Measurements from ENCODE around the gene C2orf80.

Gene C2orf80

GRCh38 chr2:208179028-208179609 is 10.7 kb downstream of the C2orf80 start:
- Histone ChIP-seq H3K9me3 (ENCODE audit: control insufficient read depth, insufficient read depth, low read length) (no peaks in the 10 kb centered on the region), H3K36me3 (ENCODE audit: control insufficient read depth, insufficient read depth, low read length) (no peaks in the 10 kb centered on the region), H3K27me3 (ENCODE audit: control insufficient read depth, insufficient read depth, low read length) (no peaks in the 10 kb centered on the region), H3K4me3 (ENCODE audit: low read depth, low read length) (no peak overlapping the region), H3K9ac (ENCODE audit: low read depth, low read length) (no peak overlapping the region), H3K27ac (ENCODE audit: low read depth, low read length) (no peak overlapping the region), H3K4me1 (ENCODE audit: control insufficient read depth, insufficient read depth, low read length) (peaks cover 13% of the 10 kb centered on the region)

DNA sequence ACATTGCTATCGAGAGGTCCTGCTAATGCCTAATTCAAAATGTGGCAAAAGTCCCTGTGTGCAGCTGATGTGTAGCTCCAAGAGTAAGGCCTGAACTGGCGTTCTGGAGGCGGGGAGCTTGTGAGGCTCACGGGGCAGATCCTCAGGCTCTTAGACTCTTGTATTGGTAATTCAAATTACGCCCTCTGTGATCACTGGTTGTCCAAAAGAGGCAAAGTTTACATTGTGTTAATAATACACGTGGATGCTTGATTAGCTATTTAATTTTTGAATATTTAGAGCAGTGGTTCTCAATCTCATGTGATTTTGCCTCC is 14.0 kb downstream of the C2orf80 start:
- H3K9ac ChIP-seq (ENCODE audit: low read depth, low read length): no peak overlapping the region
- H3K36me3 ChIP-seq (ENCODE audit: control insufficient read depth, insufficient read depth, low read length): no peaks in the 10 kb centered on the region
- H3K27me3 ChIP-seq (ENCODE audit: control insufficient read depth, insufficient read depth, low read length): no peaks in the 10 kb centered on the region
- H3K4me1 ChIP-seq (ENCODE audit: control insufficient read depth, insufficient read depth, low read length): peaks cover 3% of the 10 kb centered on the region; the same call in 1 of the 2 replicates
- H3K27ac ChIP-seq (ENCODE audit: low read depth, low read length): no peak overlapping the region
- H3K9me3 ChIP-seq (ENCODE audit: control insufficient read depth, insufficient read depth, low read length): no peaks in the 10 kb centered on the region
- H3K4me3 ChIP-seq (ENCODE audit: low read depth, low read length): no peak overlapping the region

GRCh38 chr2:208175069-208175839 is 14.6 kb downstream of the C2orf80 start:
- Histone ChIP-seq H3K9ac (ENCODE audit: low read depth, low read length) (no peak overlapping the region), H3K27me3 (ENCODE audit: control insufficient read depth, insufficient read depth, low read length) (no peaks in the 10 kb centered on the region), H3K9me3 (ENCODE audit: control insufficient read depth, insufficient read depth, low read length) (no peaks in the 10 kb centered on the region), H3K4me3 (ENCODE audit: low read depth, low read length) (no peak overlapping the region), H3K36me3 (ENCODE audit: control insufficient read depth, insufficient read depth, low read length) (no peaks in the 10 kb centered on the region), H3K4me1 (ENCODE audit: control insufficient read depth, insufficient read depth, low read length) (peaks cover 3% of the 10 kb centered on the region; the same call in 1 of the 2 replicates), H3K27ac (ENCODE audit: low read depth, low read length) (no peak overlapping the region)

GRCh38 chr2:208174144-208174543 is 15.7 kb downstream of the C2orf80 start:
- peaks cover under 1% of the 10 kb centered on the region; the same call in 1 of the 2 replicates for H3K4me1 ChIP-seq (ENCODE audit: control insufficient read depth, insufficient read depth, low read length)
- no peaks in the 10 kb centered on the region for H3K9me3 ChIP-seq (ENCODE audit: control insufficient read depth, insufficient read depth, low read length)
- H3K4me3 ChIP-seq (ENCODE audit: low read depth, low read length): no peak overlapping the region
- H3K9ac ChIP-seq (ENCODE audit: low read depth, low read length): no peak overlapping the region
- H3K36me3 ChIP-seq (ENCODE audit: control insufficient read depth, insufficient read depth, low read length): no peaks in the 10 kb centered on the region
- H3K27ac ChIP-seq (ENCODE audit: low read depth, low read length): no peak overlapping the region
- no peaks in the 10 kb centered on the region for H3K27me3 ChIP-seq (ENCODE audit: control insufficient read depth, insufficient read depth, low read length)

DNA sequence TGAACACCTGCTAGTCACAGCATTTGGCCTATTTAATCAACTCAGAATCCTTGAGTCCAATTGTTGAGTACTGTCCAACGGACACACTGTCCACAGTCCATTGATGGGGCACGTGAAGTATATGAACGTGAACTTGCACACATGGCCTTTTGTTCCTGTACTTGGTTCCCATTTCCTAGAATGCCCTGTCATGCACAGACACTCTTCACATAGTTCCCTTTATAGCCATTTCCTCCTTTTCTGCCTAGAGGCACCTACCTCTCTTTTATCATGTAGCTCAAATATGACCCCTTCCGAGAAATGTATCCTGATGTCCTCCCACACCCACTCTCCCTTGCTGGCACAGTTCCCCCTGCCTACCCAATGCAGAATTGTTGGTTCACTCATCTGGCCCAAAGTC is 17.7 kb downstream of the C2orf80 start:
- Histone ChIP-seq H3K27ac (ENCODE audit: low read depth, low read length) (no peak overlapping the region), H3K9ac (ENCODE audit: low read depth, low read length) (no peak overlapping the region)

DNA sequence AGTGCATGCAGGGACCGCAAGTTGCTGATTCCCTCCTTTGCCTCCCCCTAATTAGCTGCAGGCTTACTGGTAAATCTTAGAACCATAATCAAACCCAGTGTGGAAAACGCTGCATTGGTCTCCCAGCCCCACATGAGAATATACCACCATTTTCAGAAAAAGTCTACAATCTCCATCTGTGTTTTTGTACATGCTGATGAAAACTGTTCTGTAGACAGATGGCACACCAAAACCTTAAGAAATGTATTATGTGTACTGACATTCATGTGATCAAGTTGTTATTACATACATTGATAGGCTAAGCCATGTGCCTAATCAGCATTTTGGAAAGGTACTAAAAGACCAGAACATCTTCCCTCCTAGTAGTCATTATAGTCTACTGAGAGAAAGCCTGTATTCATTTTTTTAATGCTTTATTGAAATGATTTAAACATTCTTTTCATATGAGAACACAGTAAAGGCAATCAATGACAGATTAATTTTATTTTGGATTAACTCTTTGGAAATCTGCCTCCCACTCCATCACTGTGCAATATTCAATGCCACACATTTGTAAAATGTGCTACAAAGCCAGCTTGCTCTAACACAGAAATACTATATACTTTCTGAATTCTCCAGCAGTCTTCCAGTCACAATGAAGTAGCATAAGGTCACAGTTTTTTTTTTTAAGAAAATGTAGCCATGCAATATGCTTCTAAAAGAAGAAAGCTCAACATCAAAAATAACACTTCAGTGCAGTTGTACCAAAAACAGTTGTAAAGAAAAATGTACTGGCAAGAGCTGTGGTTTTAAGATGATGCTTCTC is 24.7 kb downstream of the C2orf80 start:
- H3K27ac ChIP-seq (ENCODE audit: low read depth, low read length): no peak overlapping the region
- H3K4me3 ChIP-seq (ENCODE audit: low read depth, low read length): no peak overlapping the region
- H3K36me3 ChIP-seq (ENCODE audit: control insufficient read depth, insufficient read depth, low read length): no peaks in the 10 kb centered on the region
- 0 out of 2 replicates have a peak, but pooled peaks cover 5% of the 10 kb centered on the region for H3K4me1 ChIP-seq (ENCODE audit: control insufficient read depth, insufficient read depth, low read length)
- H3K9ac ChIP-seq (ENCODE audit: low read depth, low read length): no peak overlapping the region
- no peaks in the 10 kb centered on the region for H3K9me3 ChIP-seq (ENCODE audit: control insufficient read depth, insufficient read depth, low read length)
- no peaks in the 10 kb centered on the region for H3K27me3 ChIP-seq (ENCODE audit: control insufficient read depth, insufficient read depth, low read length)

More for the DNA sequence above, 17.7 kb downstream of the C2orf80 start:
- H3K36me3 ChIP-seq (ENCODE audit: control insufficient read depth, insufficient read depth, low read length): no peaks in the 10 kb centered on the region
- H3K9me3 ChIP-seq (ENCODE audit: control insufficient read depth, insufficient read depth, low read length): no peaks in the 10 kb centered on the region
- H3K4me3 ChIP-seq (ENCODE audit: low read depth, low read length): no peak overlapping the region
- H3K27me3 ChIP-seq (ENCODE audit: control insufficient read depth, insufficient read depth, low read length): no peaks in the 10 kb centered on the region
- no peaks in the 10 kb centered on the region for H3K4me1 ChIP-seq (ENCODE audit: control insufficient read depth, insufficient read depth, low read length)

- Histone ChIP-seq H3K36me3 (ENCODE audit: control insufficient read depth, insufficient read depth, low read length) (no peaks in the 10 kb centered on the region), H3K9ac (ENCODE audit: low read depth, low read length) (no peak within 1 kb of the TSS), H3K4me1 (ENCODE audit: control insufficient read depth, insufficient read depth, low read length) (0 out of 2 replicates have a peak, but pooled peaks cover 5% of the 10 kb centered on the region), H3K27ac (ENCODE audit: low read depth, low read length) (no peak within 1 kb of the TSS), H3K9me3 (ENCODE audit: control insufficient read depth, insufficient read depth, low read length) (no peaks in the 10 kb centered on the region), H3K27me3 (ENCODE audit: control insufficient read depth, insufficient read depth, low read length) (no peaks in the 10 kb centered on the region), H3K4me3 (ENCODE audit: low read depth, low read length) (no peak within 1 kb of the TSS)
These were observed 26.3 kb downstream of the C2orf80 start, which contains the start of gene CRYGA for GRCh38 chr2:208163489-208163888. Gene CRYGA (minus strand): TSS chr2:208163589. CDS start chr2:208163556, 33 bp downstream.

DNA sequence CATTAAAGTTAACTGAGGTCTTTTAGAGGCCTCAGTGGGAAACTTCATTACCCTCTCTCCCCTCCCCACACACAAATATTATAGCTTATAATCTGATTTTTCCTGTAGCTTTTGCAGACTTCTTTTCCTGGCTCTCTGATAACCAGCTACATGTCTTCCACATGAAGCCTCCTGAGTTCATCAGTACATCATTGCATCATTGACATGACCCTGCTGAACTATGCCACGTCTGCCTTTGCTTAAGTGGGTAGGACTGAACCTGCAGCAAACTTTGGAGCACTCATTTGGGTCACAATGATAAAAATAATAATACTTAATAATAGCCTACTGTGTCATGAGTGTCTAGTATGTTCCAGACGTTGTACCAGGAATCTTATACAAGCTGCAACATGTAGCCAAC is 33.4 kb downstream of the C2orf80 start:
- Histone ChIP-seq H3K27ac (ENCODE audit: low read depth, low read length) (no peak overlapping the region), H3K4me3 (ENCODE audit: low read depth, low read length) (no peak overlapping the region), H3K4me1 (ENCODE audit: control insufficient read depth, insufficient read depth, low read length) (no peaks in the 10 kb centered on the region), H3K9ac (ENCODE audit: low read depth, low read length) (no peak overlapping the region), H3K27me3 (ENCODE audit: control insufficient read depth, insufficient read depth, low read length) (no peaks in the 10 kb centered on the region), H3K36me3 (ENCODE audit: control insufficient read depth, insufficient read depth, low read length) (no peaks in the 10 kb centered on the region), H3K9me3 (ENCODE audit: control insufficient read depth, insufficient read depth, low read length) (no peaks in the 10 kb centered on the region)

GRCh38 chr2:208153156-208153555 is 36.7 kb downstream of the C2orf80 start:
- Histone ChIP-seq H3K9ac (ENCODE audit: low read depth, low read length) (no peak overlapping the region), H3K27me3 (ENCODE audit: control insufficient read depth, insufficient read depth, low read length) (no peaks in the 10 kb centered on the region), H3K36me3 (ENCODE audit: control insufficient read depth, insufficient read depth, low read length) (no peaks in the 10 kb centered on the region), H3K27ac (ENCODE audit: low read depth, low read length) (no peak overlapping the region), H3K4me1 (ENCODE audit: control insufficient read depth, insufficient read depth, low read length) (no peaks in the 10 kb centered on the region), H3K4me3 (ENCODE audit: low read depth, low read length) (no peak overlapping the region), H3K9me3 (ENCODE audit: control insufficient read depth, insufficient read depth, low read length) (no peaks in the 10 kb centered on the region)

GRCh38 chr2:208150956-208151355 is 38.9 kb downstream of the C2orf80 start:
- Histone ChIP-seq H3K4me1 (ENCODE audit: control insufficient read depth, insufficient read depth, low read length) (no peaks in the 10 kb centered on the region), H3K36me3 (ENCODE audit: control insufficient read depth, insufficient read depth, low read length) (no peaks in the 10 kb centered on the region), H3K9me3 (ENCODE audit: control insufficient read depth, insufficient read depth, low read length) (no peaks in the 10 kb centered on the region), H3K9ac (ENCODE audit: low read depth, low read length) (no peak overlapping the region), H3K4me3 (ENCODE audit: low read depth, low read length) (no peak overlapping the region), H3K27me3 (ENCODE audit: control insufficient read depth, insufficient read depth, low read length) (no peaks in the 10 kb centered on the region), H3K27ac (ENCODE audit: low read depth, low read length) (no peak overlapping the region)

GRCh38 chr2:208150094-208150493 is 39.7 kb downstream of the C2orf80 start:
- Histone ChIP-seq H3K4me1 (ENCODE audit: control insufficient read depth, insufficient read depth, low read length) (no peaks in the 10 kb centered on the region), H3K36me3 (ENCODE audit: control insufficient read depth, insufficient read depth, low read length) (no peaks in the 10 kb centered on the region), H3K9me3 (ENCODE audit: control insufficient read depth, insufficient read depth, low read length) (no peaks in the 10 kb centered on the region), H3K9ac (ENCODE audit: low read depth, low read length) (no peak overlapping the region), H3K4me3 (ENCODE audit: low read depth, low read length) (no peak overlapping the region), H3K27ac (ENCODE audit: low read depth, low read length) (no peak overlapping the region), H3K27me3 (ENCODE audit: control insufficient read depth, insufficient read depth, low read length) (no peaks in the 10 kb centered on the region)
